Measurements from ENCODE around the gene CTNNBL1.
"Not testable (repeated sequence)": the region's sequence is repeated elsewhere in the genome, so short reads cannot be mapped to it uniquely, and the experiment has no call there.

Gene CTNNBL1

DNA sequence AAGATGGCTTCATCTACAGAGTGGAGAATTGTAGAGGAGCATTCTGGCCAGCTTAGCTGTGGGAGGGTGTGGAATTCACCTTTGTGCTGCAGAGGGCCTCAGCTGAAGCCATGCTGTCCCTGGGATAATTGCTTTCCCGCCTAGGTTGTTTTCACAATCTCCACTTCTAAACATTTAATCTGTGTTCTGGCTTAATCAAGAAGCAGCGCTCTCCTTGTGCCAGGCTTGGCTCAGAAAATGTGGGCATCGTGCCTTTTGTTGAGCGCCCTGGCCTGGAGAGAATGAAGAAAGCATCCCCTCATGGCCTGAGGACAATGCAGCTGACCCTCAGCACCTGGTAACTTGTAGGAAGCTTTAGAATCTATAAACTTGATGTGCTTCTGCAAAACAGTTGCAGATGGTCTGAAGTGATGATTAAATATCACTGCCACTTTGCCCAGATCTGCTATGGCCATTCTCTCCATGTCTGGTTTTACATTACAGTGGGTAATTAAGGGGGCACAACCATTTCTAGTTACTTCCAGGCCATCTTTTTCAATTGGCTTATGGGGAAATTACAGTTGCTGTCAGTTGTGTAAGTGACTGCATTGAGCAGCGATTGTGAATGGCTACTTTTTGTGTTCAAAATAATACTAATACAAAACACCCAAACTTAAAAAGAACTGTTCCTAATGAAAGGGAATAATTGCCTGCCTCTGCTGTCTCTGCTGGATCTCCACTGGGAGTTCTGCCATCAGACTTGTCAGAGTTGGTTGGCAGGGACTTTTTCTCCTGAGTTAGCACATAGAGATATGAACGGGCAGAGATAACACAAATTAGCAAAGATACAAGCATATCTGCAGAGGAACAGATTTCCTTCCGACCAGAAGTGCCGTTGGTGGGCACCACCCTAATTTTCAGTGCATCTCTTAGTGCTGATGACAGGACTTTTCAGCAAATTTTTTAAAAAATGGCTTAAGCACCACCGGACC lies 18.4 kb downstream of the CTNNBL1 start:
- no peak for DNase-seq

DNA sequence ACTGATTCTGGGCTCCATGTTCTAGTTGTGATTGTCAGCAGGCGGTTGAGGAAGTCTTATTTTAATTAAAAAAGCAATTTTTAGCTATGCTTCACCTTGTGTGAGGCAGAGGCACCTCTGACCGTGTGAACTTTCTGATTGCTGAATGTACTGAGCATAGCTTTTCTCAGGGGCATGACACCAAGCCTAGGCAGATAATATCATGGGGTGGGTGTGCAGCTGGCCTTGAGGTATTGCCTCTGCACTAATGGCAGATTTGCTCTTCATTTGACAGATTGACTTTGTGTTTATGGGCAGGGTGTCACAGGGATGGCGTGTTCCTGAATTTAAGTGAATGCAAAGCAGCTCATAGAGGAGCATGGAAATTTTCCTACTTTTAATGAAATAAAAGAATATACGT lies 19.6 kb downstream of the CTNNBL1 start:
- DNase-seq: no peak

DNA sequence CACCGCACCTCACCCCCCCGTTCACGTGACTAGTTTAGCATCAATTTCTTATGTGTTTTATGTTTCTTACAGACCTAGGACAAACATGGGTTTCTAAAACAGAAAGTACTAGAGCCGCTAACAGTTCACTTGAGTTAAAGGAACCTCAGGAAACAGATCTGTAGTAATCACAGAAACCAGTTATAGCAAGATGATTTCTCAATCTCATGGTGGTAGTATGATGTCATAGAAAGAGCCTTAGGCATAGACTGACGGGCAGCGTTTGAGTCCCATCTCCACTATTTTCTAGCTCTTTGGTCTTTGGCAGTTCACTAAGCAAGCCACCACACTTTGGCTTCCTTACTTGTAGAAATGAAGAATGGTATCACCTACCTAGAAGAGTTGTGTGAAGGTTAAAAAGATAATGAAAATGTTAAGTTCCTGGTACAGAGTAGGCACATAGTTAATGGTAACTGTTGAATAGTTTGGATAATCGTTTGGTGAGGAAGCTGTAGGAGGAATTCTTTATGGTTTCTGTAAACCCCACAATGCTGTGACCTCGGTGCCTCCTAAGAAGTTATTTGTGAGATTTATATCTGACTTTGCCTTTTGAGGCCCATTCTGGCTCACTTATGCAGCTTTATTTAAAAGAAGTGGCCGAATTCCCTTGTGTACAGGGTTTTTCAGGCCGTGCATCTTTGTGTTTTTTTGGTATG lies 21.3 kb downstream of the CTNNBL1 start:
- DNase-seq: no peak

DNA sequence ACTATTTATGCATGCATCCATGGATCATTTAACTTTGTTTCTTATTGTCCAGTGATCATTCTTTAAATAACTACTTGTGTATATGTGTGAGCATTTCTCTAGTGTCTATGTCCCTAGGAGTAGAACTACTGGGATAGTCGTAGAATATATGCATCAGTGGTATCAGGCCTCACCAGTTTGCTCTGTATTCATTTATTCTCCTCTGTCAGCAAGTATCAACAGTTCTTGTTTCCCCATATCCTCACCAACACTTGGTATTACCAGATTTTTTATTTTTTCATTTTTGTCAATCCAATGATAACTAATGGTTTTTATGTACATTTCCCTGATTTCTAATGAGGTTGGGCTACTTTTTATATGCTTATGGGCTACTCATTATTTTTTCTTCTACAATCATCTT lies 27.9 kb downstream of the CTNNBL1 start:
- no peak for DNase-seq

DNA sequence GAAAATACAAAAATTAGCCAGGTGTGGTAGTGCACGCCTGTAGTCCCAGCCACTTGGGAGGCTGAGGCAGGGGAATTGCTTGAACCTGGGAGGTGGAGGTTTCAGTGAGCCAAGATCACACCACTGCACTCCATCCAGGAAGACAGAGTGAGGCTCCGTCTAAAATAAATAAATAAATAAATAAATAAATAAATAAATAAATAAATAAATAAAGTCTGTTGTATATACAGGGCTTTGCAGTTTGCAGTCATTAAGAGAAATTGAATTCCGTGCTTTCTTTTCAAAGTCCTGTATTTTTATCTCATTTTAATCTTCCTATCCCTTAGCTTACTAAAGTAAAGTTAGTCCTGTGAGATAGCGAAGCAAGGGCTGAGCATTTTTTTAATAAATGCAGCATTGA lies 28.5 kb downstream of the CTNNBL1 start:
- not testable (repeated sequence) for DNase-seq

DNA sequence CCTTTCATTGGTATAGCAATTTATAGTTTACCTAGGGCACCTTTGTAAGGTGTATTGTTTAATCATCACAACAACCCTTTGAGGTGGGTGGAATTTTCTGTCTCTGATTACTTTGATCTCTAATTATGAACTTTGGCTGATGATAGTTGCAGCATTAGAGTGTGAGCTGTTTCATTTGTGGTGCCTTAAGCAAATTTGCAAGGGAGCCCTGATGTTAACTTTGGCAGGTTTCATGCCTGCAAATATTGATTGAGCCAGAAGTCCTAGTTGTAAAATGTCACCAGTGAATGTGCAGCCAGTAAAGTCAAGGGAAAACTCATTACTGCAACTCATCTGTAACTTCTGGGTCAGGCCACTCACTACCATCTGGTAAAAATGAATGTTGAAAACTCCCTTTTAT lies 29.8 kb downstream of the CTNNBL1 start:
- DNase-seq: no peak

DNA sequence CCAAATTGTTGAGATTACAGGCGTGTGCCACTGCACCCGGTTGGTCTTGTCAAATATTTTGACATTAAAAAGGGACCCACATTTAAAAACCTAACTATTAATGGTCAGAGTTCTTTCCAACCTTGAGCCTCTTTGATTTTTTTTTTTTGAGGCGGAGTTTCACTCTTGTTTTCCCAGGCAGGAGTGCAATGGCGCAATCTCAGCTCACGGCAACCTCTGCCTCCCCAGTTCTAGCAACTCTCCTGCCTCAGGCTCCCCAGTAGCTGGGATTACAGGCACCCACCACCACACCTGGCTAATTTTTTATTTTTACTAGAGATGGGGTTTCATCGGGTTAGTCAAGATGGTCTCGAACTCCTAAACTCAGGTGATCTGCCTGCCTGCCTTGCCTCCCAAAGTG lies 31.3 kb downstream of the CTNNBL1 start:
- DNase-seq: no peak

DNA sequence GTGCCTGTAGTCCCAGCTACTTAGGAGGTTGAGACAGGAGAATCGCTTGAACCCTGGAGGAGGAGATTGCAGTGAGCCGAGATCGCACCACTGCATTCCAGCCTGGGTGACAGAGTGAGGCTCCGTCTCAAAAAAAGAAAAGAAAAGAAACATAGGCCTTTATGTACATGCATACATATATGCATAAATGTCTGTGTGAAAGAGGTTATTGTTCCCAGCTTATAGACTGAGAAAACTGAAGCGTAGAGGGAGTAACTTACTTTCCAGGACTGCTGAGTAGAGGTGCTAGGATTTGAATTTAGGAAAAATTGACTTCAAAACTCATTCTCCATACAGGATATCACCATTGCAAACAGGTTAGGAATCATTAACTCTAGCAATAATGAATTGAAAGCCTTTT lies 32.0 kb downstream of the CTNNBL1 start:
- DNase-seq: no peak

DNA sequence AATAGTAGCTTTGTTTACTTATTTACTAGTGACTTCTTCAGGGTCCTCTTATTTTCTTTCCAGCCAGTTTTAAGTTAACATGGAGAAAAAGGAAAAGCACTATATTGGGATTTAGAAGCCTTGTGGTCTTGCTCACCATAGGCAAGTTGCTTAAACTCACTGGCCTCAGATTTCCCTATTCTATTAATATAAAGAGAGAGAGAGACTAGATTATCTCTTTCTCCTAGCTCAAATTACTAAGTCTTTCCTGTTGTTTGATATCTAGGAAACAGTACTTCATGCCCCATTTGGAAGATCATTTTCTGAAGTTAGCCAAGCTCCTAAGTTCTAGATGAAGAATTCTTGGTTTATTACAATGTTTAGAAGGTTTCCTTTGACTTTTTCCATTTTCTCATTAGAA lies 32.5 kb downstream of the CTNNBL1 start:
- no peak for DNase-seq

DNA sequence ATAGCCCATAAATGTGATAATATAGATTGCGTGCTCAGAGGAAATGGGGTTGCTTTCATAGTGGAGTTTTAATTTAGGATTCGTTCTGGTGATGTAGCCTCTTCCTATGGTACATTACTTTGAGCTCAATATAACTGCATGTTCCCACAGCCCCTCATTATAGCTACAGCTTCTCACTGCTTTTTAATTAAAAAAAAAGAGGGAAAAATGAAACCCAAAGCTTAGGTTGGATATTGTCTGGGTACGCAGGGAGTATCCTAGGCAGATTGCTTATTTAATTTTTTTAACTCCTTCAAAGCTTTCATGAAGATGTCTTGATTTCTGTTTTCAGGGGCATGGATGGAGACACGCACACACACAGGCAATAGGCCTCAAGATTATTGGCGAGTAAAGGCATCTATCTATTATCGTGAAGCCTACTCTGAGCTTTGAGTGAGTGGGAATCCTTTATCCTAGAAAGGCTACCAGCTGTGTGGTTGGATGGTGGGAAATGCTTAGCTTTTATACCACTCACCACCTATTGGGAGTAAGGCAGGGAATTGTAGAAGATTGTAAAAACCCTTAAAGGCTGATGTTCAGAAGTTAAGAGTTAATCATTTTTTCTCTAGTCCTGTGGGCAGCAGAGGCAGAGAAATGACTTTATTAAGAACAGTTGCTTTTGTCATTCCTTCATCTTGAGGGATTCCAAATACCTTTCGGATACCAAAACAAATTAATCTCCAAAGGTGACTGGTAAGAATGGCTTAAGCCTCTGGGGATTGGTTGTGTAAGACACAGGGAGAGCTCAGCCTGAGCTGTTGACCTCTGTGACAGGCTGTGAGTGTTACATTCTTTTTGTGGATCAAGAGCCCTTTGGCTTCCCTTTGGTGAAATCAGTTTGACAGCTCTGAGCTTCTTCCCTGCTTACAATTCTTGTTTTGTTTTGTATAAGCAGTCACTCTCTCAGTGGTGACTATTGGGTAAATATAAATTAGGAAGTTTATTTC lies 33.4 kb downstream of the CTNNBL1 start:
- no peak for DNase-seq

DNA sequence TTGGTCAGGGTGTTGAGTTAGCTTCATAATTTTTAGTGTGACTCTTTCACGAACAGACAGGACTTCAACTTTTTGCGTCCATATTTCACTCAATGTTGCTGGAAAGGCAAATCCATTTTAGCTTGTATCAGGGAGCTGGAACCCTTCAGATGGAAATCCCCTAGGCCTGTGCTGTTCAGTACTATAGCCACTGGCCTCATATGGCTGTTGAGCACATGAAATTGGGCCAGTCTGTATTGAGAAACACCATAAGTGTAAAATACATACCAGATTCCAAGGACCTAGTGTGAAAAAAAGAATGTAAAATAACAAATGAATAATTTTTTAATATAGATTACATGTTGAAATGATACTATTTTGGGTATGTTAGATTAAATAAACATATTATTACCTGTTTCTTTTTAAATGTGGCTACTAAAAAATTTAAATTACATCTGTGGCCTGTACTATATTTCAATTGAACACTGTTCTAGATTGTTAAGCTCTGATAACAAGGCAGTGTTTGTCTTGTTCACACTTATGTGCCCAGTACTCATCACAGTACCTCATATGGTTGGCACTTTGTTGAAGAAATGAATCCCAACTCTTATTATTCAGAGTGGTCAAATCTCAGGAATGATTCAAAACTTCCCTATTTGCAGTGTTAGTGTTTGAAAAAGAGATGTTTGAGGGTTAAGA lies 34.3 kb downstream of the CTNNBL1 start:
- no peak for DNase-seq

DNA sequence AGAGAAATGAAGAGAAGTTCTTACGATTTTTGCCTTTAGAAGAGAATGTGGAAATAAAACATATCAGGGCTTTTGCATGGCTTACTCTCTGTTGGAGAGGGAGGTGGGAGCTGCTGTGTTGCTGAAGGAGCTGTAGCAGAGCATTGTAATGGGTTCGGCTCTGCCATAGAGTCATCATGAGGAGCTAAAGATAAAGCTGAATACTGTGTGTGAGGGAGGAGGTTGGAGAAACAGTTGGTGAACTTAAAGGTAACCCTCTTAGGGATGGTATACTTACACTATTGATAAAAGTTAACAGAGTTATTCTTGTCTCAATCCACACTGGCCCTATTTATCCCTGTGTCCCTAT lies 34.8 kb downstream of the CTNNBL1 start:
- DNase-seq: no peak

DNA sequence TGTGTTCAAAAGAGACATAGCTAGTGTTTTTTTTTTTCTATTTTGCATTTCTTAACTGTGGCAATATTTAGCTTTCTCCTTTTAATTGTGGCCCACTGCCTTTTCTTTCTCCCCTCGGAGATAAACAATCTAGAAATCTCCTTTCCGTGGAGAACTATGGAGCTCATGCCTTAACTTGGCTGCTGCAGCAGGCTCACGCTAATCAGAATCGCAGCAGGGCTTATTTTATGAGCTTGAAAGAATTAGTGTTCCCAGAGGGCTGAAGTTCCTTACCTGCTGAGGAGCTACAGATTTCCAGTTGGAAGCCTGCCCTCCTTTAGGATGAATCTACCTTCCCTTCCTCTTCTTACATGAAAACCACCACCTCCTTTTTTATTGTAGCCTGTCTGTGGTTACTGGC lies 35.6 kb downstream of the CTNNBL1 start:
- no peak for DNase-seq

DNA sequence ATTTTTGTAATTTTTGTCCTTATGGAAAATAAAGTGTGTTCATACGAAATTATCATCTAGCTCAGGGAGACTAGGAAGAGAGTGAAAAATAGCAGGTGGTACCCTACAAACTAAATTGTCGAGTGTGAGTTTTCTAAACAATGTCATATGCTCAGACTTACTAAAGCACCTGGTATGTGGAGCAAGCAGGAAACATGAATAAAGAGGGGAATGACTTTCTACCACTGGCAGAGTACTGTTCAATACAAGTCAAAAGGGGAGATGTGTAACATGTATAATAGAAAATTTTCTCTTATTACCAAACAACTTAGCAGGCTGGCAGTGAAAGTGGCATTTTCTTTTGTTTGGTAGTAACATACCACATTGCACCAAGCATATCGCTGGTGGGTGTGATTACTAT lies 36.1 kb downstream of the CTNNBL1 start:
- no peak for DNase-seq

DNA sequence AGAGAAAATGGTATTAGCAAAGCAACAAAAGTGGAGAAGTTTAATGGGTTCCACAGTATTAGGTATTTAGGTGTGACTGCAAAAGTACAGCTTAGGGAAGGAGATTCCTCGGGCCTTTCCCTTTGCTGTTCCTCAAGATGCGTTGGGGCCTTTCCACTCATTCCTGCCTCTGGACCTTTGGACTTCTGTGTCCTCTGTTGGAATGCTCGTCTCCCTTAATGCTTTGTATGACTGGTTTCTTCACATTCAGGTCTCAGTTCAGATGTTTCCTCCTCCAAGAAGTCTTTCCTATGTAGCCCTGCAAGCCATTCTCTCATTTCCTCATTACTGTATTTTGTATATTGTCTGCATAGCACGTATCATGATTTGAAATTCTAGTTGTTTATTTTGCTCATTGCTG lies 39.6 kb downstream of the CTNNBL1 start:
- DNase-seq: no peak

DNA sequence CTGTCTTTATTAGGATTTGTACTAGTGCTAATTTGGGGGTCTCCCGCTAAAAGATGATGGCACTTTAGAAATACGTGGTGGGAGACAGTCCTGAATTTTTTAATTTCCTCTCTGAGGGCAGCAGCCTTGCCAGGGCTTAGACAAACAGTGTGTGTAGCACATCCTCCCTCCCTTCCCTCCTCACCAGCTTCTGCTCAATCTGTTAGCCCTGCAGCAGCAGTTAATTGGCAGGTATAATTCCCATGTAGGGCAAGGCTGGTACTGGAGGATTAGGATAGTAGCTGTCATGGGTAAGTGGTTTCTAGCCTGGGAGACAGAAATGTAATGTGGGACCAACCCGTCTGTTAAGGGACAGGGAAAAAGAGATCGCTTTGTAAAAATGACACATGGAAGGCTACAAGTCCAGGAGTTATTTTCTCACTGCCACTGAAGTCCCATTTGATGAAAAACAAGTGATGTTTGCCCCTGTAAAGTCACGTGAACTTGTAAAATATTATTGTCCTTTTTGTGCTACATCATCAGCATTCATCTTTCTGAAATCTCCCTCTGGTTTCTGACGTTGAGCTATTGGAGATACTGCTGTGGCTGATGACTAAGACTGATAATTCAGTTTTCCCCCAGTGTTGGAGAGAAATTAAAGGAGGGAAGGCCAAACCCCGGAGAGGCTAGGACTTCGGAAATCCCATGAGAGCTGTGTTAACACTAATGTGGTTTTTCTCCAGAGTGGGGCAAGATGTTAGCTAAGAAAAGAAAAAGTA lies 40.6 kb downstream of the CTNNBL1 start:
- DNase-seq: no peak

DNA sequence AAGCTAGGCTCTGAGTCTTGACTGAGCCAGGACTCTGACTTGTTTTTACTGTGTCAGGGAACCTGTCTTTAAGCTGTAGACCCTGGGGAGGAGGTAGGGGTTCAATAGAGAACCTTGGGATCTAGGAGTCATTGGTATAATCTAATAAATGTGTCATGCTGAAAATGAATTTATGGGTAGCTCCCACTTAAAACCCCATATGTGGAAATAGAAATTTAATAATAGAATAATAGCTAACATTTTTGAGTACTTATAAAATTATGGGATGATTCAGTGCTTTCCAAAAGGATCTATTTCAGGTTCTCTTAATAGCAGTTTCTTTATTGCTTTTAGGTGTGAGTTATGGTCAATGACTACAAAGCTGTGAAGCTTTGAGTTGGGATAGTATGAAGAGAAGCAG lies 41.7 kb downstream of the CTNNBL1 start:
- DNase-seq: no peak

DNA sequence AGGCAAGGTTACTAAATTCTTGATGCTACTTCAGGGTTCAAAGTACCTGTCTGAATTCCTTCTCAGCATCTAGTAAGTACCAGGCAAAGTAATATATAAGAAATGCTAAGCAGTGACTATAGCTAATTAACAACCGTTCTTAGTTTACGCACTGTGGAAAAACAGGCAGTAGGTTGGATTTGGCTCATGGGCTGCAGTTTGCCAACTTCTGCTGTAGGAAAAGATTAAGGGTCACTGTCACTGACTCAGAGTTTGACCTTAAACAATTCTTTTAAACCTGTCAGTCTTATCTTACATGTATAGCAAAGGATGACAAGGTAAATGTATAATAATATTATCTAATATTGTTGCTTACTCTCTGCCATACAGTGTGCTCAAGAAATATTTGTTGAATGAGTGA lies 42.3 kb downstream of the CTNNBL1 start:
- DNase-seq: no peak

DNA sequence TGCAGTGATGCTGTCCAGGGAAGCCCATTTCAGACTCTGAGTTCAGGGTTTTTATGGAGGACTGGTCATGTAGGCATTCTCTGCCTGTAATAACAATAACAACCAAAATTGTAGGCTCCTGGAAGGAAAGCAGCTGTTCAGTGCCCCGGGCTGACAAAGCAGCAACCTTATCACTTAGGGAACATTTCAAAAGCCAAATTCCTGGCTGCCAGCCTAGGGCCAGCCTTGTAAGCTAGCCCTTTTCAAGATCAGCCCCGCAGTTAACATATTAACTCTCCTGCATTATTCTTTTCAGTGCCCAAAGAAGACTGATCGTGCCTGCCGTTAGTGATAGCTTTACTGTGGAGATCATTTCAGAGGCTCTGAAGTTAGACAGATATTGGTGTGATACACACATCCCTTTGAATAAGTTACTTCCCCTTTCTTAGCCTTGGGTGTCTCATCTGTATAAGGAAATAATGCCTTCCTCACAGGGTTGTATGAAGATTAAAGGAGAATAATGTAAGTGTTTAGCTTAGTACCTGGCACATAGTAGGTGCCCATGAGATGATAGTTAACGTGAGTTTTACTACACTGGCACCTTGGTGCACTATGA lies 44.1 kb downstream of the CTNNBL1 start:
- DNase-seq: no peak

DNA sequence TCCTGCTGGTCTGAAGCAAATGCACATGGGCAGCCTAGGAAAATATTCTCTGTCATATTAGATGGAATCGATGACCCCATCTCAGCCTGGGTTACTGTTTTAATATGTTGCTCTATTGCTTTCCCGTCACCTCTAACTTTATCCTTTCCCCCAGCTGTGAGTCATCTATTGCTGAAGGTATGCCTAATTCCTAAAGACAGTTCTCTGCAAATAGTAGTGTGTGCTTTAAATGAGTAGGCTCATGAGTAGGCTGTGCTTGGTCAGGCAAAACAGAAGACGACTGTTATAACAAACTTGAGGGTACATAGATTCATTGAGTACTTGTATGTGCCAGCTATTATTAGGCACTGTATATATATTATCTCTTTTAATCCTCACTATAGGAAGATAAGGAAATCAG lies 47.2 kb downstream of the CTNNBL1 start:
- DNase-seq: no peak

DNA sequence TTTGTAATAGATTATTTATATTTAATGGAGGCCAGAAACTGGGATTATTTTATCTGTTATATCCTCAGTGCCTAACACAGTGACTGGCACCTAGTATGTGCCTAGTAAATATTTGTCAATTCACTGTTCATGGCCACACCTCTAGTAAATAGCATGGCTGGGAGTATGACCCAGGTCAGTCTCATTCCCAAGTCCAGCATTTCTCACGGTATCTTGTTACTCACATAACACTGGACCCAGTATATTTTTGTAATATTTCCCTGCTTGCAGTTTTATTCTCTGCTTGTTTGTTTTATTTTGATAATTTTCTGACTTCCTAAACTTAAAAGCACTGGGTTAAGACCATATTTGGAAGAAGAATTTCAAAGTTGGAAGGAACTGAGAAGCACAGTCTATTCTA lies 47.7 kb downstream of the CTNNBL1 start:
- no peak for DNase-seq

Measured in NCI-H1436 treated with DMSO at 0.1 percent for 48 hours (cell line).